ENCODE data around the gene LPIN1.

- TF ChIP-seq, protein P1, sequence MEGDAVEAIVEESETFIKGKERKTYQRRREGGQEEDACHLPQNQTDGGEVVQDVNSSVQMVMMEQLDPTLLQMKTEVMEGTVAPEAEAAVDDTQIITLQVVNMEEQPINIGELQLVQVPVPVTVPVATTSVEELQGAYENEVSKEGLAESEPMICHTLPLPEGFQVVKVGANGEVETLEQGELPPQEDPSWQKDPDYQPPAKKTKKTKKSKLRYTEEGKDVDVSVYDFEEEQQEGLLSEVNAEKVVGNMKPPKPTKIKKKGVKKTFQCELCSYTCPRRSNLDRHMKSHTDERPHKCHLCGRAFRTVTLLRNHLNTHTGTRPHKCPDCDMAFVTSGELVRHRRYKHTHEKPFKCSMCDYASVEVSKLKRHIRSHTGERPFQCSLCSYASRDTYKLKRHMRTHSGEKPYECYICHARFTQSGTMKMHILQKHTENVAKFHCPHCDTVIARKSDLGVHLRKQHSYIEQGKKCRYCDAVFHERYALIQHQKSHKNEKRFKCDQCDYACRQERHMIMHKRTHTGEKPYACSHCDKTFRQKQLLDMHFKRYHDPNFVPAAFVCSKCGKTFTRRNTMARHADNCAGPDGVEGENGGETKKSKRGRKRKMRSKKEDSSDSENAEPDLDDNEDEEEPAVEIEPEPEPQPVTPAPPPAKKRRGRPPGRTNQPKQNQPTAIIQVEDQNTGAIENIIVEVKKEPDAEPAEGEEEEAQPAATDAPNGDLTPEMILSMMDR (IDR thresholded peaks at IDR 0.05), result no peak
- TF ChIP-seq POLR2A (IDR thresholded peaks at IDR 0.05), result no peak
- no peak for TF ChIP-seq EP300 (IDR thresholded peaks at IDR 0.05)
- TF ChIP-seq POLR2AphosphoS5 (IDR thresholded peaks at IDR 0.05), result no peak
These were observed 44.6 kb upstream of the LPIN1 start for GRCh38 chr2:11701751-11702301.
